Right lobe of liver (tissue), 4 donors: ENCODE data around the gene ANKRD13D.

Experiments
- POLR2A ChIP-seq: fragments of 450-650 bp; IDR thresholded peaks from one replicate; pipeline ENCODE4 v1.6.1; 2017; ENCODE audit warnings: antibody characterized with exemption, mild to moderate bottlenecking
- TF ChIP-seq, protein P1 (sequence below), 4 donors: fragments of 200-600 bp in 3 of 4; fragments of 450-650 bp in 1 of 4; IDR thresholded peaks; one replicate each; pipeline versions ENCODE4 v1.5.1 to v1.8.0; 2016 to 2022; ENCODE audit warnings: antibody characterized with exemption in 4 of 4, mild to moderate bottlenecking in 2 of 4
- donor health status: DM: no; HTN: no; CAD: no.
- donor health status: DM: no; HTN: no; CAD: no.
- donor health status: DM: no; HTN: yes; CAD: no.

DNA sequence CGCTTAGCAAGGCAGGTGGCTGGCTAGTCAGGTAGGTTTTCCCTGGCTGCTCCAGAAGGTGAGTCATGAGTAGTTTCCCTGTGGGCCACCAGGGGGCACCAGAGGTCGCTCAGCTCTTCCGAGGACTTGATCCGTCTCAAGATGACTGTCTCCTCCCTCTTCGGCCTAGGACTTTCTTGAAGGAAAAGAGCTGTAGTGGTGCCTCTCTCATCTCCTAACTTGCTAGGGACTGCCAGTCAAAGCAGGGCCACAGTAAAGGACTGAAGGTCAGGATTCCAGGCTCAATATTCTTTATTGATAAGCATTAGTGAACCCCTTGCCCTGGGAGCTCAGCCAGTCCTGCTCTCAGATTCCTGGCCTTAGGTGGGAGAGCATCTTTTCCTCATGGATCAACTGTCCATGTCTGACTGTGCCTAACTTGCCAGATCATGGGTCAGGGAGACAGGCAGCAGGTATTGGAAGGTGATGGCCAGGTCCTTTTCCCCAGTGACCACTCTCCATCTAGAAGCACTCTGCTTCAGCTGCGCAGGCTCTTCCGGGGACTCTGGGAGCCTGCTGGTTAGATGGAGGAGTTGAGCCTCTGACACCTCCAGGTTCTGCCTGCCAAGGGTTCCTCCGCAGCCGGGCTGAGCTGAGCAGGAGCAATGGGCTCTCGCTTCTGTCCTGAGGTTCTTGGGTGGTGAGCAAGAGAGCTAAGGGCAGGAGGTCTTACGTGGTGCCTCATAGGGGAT lies 62.3 kb downstream of the ANKRD13D start:
- TF ChIP-seq, protein P1, sequence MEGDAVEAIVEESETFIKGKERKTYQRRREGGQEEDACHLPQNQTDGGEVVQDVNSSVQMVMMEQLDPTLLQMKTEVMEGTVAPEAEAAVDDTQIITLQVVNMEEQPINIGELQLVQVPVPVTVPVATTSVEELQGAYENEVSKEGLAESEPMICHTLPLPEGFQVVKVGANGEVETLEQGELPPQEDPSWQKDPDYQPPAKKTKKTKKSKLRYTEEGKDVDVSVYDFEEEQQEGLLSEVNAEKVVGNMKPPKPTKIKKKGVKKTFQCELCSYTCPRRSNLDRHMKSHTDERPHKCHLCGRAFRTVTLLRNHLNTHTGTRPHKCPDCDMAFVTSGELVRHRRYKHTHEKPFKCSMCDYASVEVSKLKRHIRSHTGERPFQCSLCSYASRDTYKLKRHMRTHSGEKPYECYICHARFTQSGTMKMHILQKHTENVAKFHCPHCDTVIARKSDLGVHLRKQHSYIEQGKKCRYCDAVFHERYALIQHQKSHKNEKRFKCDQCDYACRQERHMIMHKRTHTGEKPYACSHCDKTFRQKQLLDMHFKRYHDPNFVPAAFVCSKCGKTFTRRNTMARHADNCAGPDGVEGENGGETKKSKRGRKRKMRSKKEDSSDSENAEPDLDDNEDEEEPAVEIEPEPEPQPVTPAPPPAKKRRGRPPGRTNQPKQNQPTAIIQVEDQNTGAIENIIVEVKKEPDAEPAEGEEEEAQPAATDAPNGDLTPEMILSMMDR (IDR thresholded peaks at IDR 0.05): peak; percentile 83 to 96 (median 94)
- no peak for TF ChIP-seq POLR2A
